Measurements from ENCODE around the gene NKIRAS1. TPM values are rescaled to one million over a fixed set of nuclear protein-coding genes. Genes with fewer than 3 reads are reported as not detected.

NKIRAS1 gene
- total and polyA plus RNA-seq, 2 experiments from 2014 or later, result 9.2 to 9.7 TPM

DNA sequence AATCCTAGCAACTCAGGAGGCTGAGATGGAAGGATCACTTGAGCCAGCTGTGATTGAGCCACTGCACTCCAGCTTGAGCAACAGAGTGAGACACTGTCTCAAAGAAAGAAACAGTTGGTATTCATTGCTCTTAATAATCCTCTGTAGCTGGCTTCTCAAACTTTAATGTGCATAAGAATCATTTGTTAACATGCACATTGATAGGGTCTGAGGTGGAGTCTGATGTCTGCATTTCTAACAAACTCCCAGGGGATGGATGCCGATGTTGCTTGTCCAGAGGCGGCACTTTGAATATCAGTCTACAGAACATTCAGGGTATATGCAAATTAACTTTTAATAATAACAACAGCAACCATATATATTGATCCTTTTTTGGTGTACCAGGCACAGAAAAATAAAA lies 39.9 kb downstream of the NKIRAS1 start (continued):
- TF ChIP-seq JUNB (IDR thresholded peaks at IDR 0.05; ENCODE audit: unreplicated experiment), result no peak
- TF ChIP-seq, protein P1, sequence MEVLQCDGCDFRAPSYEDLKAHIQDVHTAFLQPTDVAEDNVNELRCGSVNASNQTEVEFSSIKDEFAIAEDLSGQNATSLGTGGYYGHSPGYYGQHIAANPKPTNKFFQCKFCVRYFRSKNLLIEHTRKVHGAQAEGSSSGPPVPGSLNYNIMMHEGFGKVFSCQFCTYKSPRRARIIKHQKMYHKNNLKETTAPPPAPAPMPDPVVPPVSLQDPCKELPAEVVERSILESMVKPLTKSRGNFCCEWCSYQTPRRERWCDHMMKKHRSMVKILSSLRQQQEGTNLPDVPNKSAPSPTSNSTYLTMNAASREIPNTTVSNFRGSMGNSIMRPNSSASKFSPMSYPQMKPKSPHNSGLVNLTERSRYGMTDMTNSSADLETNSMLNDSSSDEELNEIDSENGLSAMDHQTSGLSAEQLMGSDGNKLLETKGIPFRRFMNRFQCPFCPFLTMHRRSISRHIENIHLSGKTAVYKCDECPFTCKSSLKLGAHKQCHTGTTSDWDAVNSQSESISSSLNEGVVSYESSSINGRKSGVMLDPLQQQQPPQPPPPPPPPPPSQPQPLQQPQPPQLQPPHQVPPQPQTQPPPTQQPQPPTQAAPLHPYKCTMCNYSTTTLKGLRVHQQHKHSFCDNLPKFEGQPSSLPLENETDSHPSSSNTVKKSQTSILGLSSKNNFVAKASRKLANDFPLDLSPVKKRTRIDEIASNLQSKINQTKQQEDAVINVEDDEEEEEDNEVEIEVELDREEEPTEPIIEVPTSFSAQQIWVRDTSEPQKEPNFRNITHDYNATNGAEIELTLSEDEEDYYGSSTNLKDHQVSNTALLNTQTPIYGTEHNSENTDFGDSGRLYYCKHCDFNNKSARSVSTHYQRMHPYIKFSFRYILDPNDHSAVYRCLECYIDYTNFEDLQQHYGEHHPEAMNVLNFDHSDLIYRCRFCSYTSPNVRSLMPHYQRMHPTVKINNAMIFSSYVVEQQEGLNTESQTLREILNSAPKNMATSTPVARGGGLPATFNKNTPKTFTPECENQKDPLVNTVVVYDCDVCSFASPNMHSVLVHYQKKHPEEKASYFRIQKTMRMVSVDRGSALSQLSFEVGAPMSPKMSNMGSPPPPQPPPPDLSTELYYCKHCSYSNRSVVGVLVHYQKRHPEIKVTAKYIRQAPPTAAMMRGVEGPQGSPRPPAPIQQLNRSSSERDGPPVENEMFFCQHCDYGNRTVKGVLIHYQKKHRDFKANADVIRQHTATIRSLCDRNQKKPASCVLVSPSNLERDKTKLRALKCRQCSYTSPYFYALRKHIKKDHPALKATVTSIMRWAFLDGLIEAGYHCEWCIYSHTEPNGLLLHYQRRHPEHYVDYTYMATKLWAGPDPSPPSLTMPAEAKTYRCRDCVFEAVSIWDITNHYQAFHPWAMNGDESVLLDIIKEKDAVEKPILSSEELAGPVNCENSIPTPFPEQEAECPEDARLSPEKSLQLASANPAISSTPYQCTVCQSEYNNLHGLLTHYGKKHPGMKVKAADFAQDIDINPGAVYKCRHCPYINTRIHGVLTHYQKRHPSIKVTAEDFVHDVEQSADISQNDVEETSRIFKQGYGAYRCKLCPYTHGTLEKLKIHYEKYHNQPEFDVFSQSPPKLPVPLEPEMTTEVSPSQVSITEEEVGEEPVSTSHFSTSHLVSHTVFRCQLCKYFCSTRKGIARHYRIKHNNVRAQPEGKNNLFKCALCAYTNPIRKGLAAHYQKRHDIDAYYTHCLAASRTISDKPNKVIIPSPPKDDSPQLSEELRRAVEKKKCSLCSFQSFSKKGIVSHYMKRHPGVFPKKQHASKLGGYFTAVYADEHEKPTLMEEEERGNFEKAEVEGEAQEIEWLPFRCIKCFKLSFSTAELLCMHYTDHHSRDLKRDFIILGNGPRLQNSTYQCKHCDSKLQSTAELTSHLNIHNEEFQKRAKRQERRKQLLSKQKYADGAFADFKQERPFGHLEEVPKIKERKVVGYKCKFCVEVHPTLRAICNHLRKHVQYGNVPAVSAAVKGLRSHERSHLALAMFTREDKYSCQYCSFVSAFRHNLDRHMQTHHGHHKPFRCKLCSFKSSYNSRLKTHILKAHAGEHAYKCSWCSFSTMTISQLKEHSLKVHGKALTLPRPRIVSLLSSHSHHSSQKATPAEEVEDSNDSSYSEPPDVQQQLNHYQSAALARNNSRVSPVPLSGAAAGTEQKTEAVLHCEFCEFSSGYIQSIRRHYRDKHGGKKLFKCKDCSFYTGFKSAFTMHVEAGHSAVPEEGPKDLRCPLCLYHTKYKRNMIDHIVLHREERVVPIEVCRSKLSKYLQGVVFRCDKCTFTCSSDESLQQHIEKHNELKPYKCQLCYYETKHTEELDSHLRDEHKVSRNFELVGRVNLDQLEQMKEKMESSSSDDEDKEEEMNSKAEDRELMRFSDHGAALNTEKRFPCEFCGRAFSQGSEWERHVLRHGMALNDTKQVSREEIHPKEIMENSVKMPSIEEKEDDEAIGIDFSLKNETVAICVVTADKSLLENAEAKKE (CRISPR knock-in tag; IDR thresholded peaks at IDR 0.05), result no peak

DNA sequence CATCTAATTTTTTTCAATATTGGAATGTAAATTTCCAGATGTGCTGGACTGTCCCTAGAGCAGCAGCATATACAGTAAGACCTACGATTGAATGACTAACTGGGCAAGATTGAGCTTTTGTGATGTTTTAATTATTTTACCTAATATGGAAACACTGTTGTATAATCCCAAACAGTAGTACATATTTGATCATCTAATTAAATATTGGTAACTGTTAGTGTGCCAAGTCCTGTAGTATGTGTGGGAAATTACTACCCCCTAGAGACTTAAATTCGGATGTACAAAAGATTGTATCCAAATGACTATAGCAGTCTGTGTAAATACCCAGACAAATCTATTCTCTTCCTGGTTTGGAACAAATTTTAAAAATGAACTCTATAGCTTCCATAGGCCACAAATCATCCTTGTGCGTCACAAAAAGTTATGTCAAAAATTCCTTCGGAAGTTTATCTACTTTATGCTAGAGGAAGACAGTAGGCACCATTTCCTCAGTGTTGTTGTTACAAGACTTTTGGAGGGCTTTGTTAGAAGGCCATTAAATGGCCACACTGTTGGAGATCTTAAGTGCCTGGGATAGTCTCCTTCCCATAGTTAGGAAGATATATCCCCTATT lies 41.6 kb downstream of the NKIRAS1 start:
- Mint-ChIP-seq H3K27ac (no peak overlapping the region), H3K27me3 (ENCODE audit: insufficient read depth, low read depth, poor library complexity) (peaks cover 7% of the 10 kb centered on the region), H3K4me3 (no peak overlapping the region), H3K9me3 (peaks cover 29% of the 10 kb centered on the region), H3K36me3 (ENCODE audit: low read depth) (peaks cover 43% of the 10 kb centered on the region), H3K4me1 (peaks cover 23% of the 10 kb centered on the region)
- Histone ChIP-seq H3K27me3 (ENCODE audit: insufficient read depth) (no peaks in the 10 kb centered on the region), H2AFZ (no peak overlapping the region), H3K9me2 (ENCODE audit: insufficient read depth) (no peaks in the 10 kb centered on the region), H3F3A (replicated peaks; ENCODE audit: low read depth) (no peaks in the 10 kb centered on the region), H3K4me2 (no peak overlapping the region), H3K4me3 (no peak overlapping the region), H3K79me2 (replicated peaks; ENCODE audit: insufficient read depth) (peaks cover 80% of the 10 kb centered on the region), H4K20me1 (replicated peaks; ENCODE audit: insufficient read depth) (peaks cover 22% of the 10 kb centered on the region), H3K27ac (ENCODE audit: low read depth) (no peak overlapping the region), H3K36me3 (ENCODE audit: insufficient read depth) (no peaks in the 10 kb centered on the region; the same call in 1 of the 2 replicates), H3K4me1 (ENCODE audit: insufficient read depth) (peaks cover 7% of the 10 kb centered on the region; the same call in 1 of the 2 replicates)
- TF ChIP-seq, protein P1 (CRISPR knock-in tag; IDR thresholded peaks at IDR 0.05), result no peak
- no peak for TF ChIP-seq EZH2phosphoT487 (IDR thresholded peaks at IDR 0.05; ENCODE audit: unreplicated experiment)
- TF ChIP-seq ZNF114 (CRISPR knock-in tag; IDR thresholded peaks at IDR 0.05), result no peak
- no peak for ATAC-seq
- no peak for DNase-seq (ENCODE audit: low spot score)

Measured in GM23338 (cell line).